GM21723 (cell line): ENCODE data around the gene ITPK1.

Experiments used
- ATAC-seq: cut with Tn5 transposase; IDR thresholded peaks from one replicate; pipeline ENCODE4 v1.9.1; 2021; ENCODE audit warnings: mild to moderate bottlenecking, moderate library complexity; ENCODE audit not compliant: unreplicated experiment

The ITPK1 gene

GRCh38 chr14:92905667-92906066 is 210.1 kb downstream of the ITPK1 start:
- ATAC-seq, result no peak

GRCh38 chr14:92903359-92903758 is 212.4 kb downstream of the ITPK1 start:
- ATAC-seq, result no peak

- no peak for ATAC-seq
These were observed 213.0 kb downstream of the ITPK1 start for GRCh38 chr14:92902726-92903125.

GRCh38 chr14:92902191-92902590 is 213.5 kb downstream of the ITPK1 start:
- ATAC-seq, result no peak

- ATAC-seq, result no peak
These were observed 215.1 kb downstream of the ITPK1 start for GRCh38 chr14:92900660-92901059.

- no peak for ATAC-seq
These were observed 217.1 kb downstream of the ITPK1 start for GRCh38 chr14:92898566-92899131.

- no peak for ATAC-seq
These were observed 217.7 kb downstream of the ITPK1 start for GRCh38 chr14:92897922-92898565.

GRCh38 chr14:92895352-92895878 is 220.3 kb downstream of the ITPK1 start:
- no peak for ATAC-seq

GRCh38 chr14:92892589-92892988 is 223.1 kb downstream of the ITPK1 start:
- no peak for ATAC-seq

- no peak for ATAC-seq
These were observed 224.7 kb downstream of the ITPK1 start for GRCh38 chr14:92890830-92891588.

- no peak for ATAC-seq
These were observed 226.8 kb downstream of the ITPK1 start for GRCh38 chr14:92888896-92889295.

GRCh38 chr14:92887157-92887556 is 228.6 kb downstream of the ITPK1 start:
- no peak for ATAC-seq
